B cell (primary cell): ENCODE data around the gene LSM7. TPM values are rescaled to one million over a fixed set of nuclear protein-coding genes. Genes with fewer than 3 reads are reported as not detected.

Experiments used
- ATAC-seq: fragments of 200-7000 bp; cut with Tn5 transposase; one replicate; pipeline ENCODE4 v1.10.0; 2021; ENCODE audit warnings: low read depth, mild to moderate bottlenecking, moderate number of reproducible peaks, moderate library complexity
- CTCF ChIA-PET: fragments of 350-600 bp; sonication (Branson Sonifier 250); formaldehyde crosslinking; loops from one replicate; lab custom pipeline; 2021; ENCODE audit warnings: antibody characterized with exemption, inconsistent platforms; lab: Charles Lee
- POLR2A ChIA-PET: fragments of 350-600 bp; sonication (Branson Sonifier 250); formaldehyde crosslinking; loops from one replicate; lab custom pipeline; 2021; ENCODE audit warnings: antibody characterized with exemption; lab: Charles Lee
- DNase-seq: peaks from one replicate; pipeline ENCODE4 v3.0.0; 2013
- H2AFZ ChIP-seq: 2 replicates; pipeline ENCODE4 v1.6.1; 2012; ENCODE audit warnings: mild to moderate bottlenecking, low read depth, low read length; ENCODE audit not compliant: insufficient read depth, poor library complexity, severe bottlenecking
- H3K27ac ChIP-seq, 2 donors: 1 replicate in 1 of 2; 2 replicates in 1 of 2; pipeline ENCODE4 v1.5.1; 2012 to 2013; ENCODE audit warnings: low read length in 2 of 2, mild to moderate bottlenecking in 2 of 2, moderate library complexity in 1 of 2
- H3K27me3 ChIP-seq, 4 experiments: fragments of 200-600 bp in 1 of 4; sonication (generic) in 1 of 4; replicated peaks in 1 of 4; 1 replicate in 2 of 4; 2 replicates in 2 of 4; pipeline versions ENCODE4 v1.6.1 to v1.7.0; 2013 to 2016; ENCODE audit warnings: low read length in 3 of 4, mild to moderate bottlenecking in 2 of 4, mixed read lengths in 1 of 4, moderate library complexity in 1 of 4; ENCODE audit not compliant: insufficient read depth in 4 of 4, control insufficient read depth in 3 of 4; ENCODE audit errors: control extremely low read depth in 1 of 4
- H3K36me3 ChIP-seq, 2 experiments: replicated peaks in 1 of 2; 1 replicate in 1 of 2; 2 replicates in 1 of 2; pipeline versions ENCODE4 v1.6.1 to v1.7.1; 2013; ENCODE audit warnings: low read length in 1 of 2; ENCODE audit not compliant: insufficient read depth in 2 of 2, control insufficient read depth in 1 of 2; ENCODE audit errors: control extremely low read depth in 1 of 2, extremely low read depth in 1 of 2
- H3K4me1 ChIP-seq, 2 donors: fragments of 200-600 bp in 1 of 2; sonication (generic) in 1 of 2; 1 replicate in 1 of 2; 2 replicates in 1 of 2; pipeline versions ENCODE4 v1.5.1 to v1.6.1; 2013 to 2017; ENCODE audit warnings: low read length in 2 of 2; ENCODE audit not compliant: control insufficient read depth in 2 of 2, insufficient read depth in 2 of 2
- H3K4me2 ChIP-seq: replicated peaks from 2 replicates; pipeline ENCODE3; 2012; ENCODE audit warnings: mild to moderate bottlenecking, low read depth, low read length; ENCODE audit not compliant: poor library complexity, severe bottlenecking
- H3K4me3 ChIP-seq, 5 experiments: fragments of 200-600 bp in 1 of 5; sonication (generic) in 1 of 5; 1 replicate in 3 of 5; 2 replicates in 2 of 5; pipeline versions ENCODE4 v1.5.1 to v1.7.0; 2011 to 2016; ENCODE audit warnings: low read length in 4 of 5, mild to moderate bottlenecking in 4 of 5, low read depth in 2 of 5, control low read depth in 1 of 5, moderate library complexity in 1 of 5; ENCODE audit not compliant: insufficient read depth in 1 of 5; ENCODE audit errors: control extremely low read depth in 1 of 5, extremely low read depth in 1 of 5
- H3K79me2 ChIP-seq: fragments of 200-600 bp; sonication (generic); one replicate; pipeline ENCODE4 v1.6.0; 2016; ENCODE audit warnings: low read length; ENCODE audit not compliant: control insufficient read depth, insufficient read depth
- H3K9ac ChIP-seq: fragments of 200-600 bp; sonication (generic); 2 replicates; pipeline ENCODE4 v1.6.1; 2017; ENCODE audit warnings: mild to moderate bottlenecking, low read length, moderate library complexity
- H3K9me3 ChIP-seq, 3 donors: one replicate each; pipeline versions ENCODE4 v1.6.1 to v1.7.1; 2013; ENCODE audit warnings: low read length in 2 of 3; ENCODE audit not compliant: control insufficient read depth in 2 of 3, insufficient read depth in 1 of 3; ENCODE audit errors: control extremely low read depth in 1 of 3
- H4K20me1 ChIP-seq: 2 replicates; pipeline ENCODE4 v1.6.0; 2012; ENCODE audit warnings: mild to moderate bottlenecking, low read length; ENCODE audit not compliant: insufficient read depth, control insufficient read depth, poor library complexity, severe bottlenecking
- H3K27ac Mint-ChIP-seq: one replicate; pipeline ENCODE4 v1.8.0; 2021; ENCODE audit warnings: mixed read lengths
- H3K27me3 Mint-ChIP-seq: one replicate; pipeline ENCODE4 v1.8.0; 2021; ENCODE audit warnings: mixed read lengths
- H3K4me1 Mint-ChIP-seq: one replicate; pipeline ENCODE4 v1.8.0; 2021; ENCODE audit warnings: mixed read lengths
- H3K4me3 Mint-ChIP-seq: one replicate; pipeline ENCODE4 v1.8.0; 2021; ENCODE audit warnings: mixed read lengths
- H3K9me3 Mint-ChIP-seq: one replicate; pipeline ENCODE4 v1.8.0; 2022; ENCODE audit warnings: mixed read lengths; ENCODE audit not compliant: insufficient read depth
- EZH2 ChIP-seq: IDR thresholded peaks from 2 replicates; pipeline ENCODE4 v1.6.1; 2012; ENCODE audit warnings: borderline replicate concordance, low read depth, mild to moderate bottlenecking, moderate library complexity, low read length; ENCODE audit not compliant: insufficient read depth, poor library complexity, severe bottlenecking
- WGBS: methylation state at CpG from one replicate; pipeline ENCODE4 v1.1.5; 2013; ENCODE audit warnings: missing lambda C conversion rate; ENCODE audit not compliant: insufficient coverage; 5-methylcytosine and 5-hydroxymethylcytosine counted together
- intact Hi-C: fragments of 100-400 bp; cut with micrococcal nuclease; formaldehyde crosslinking; loops from one replicate; pipeline ENCODE4 v1.10.0; 2022
- polyA plus RNA-seq: library from polyadenylated mRNA; depleted of rRNA; stranded (reverse); fragments of >200 nt; gene quantifications from 2 replicates; pipeline ENCODE4 v1.2.3, GENCODE V29; 2012
- total RNA-seq, 2 donors: library from RNA; stranded (reverse); fragments of 120-200 nt in 1 of 2; gene quantifications; 1 replicate in 1 of 2; 2 replicates in 1 of 2; pipeline versions ENCODE4 v1.2.3 to v1.2.4, GENCODE V29; 2013 to 2022
- TF ChIP-seq, protein P1 (sequence below): fragments of 200-600 bp; IDR thresholded peaks from one replicate; pipeline ENCODE4 v1.8.0; 2022; ENCODE audit warnings: antibody characterized with exemption, mild to moderate bottlenecking

The LSM7 gene
- total and polyA plus RNA-seq, 2 donors (not counting 1 experiment from before 2014, with no cell fraction given) = 201 to 820 TPM

DNA sequence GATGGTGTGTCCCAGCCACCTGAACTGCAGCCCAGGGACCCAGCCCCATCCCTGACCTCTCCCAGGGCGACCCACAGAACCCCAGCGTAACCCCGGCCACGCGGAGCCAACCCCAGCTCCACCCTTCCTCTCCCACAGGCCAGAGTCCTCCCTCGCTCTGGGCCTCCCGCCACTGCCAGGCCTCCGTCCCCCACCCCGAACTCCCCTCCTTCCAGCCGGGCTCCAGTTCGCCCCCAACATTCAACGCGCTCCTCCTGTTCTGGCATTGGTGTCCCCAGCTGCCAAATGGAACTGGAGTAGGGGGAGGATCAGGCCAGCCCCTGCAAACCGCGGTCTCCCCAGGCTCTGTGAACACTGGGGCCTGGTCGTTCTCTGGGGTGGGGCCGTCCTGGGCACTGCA is 27.9 kb downstream of the LSM7 start:
- H3K4me3 ChIP-seq = no peak overlapping the region
- ChIA-PET CTCF (interaction anchor here (1.0 kb wide), 1 partner anchor 9 kb away, joined by 3 read pairs; no protein-coding TSS in a partner anchor), POLR2A (interaction anchor here (0.7 to 3.0 kb wide), 4 partner anchors 8 to 31 kb away, joined by 3 to 21 read pairs (median 6); partner anchors contain the start of gene LSM7)
- peaks cover 28% of the 10 kb centered on the region for H3K79me2 ChIP-seq
- H3K27me3 ChIP-seq = peaks cover 0 to 8% (median 1%) of the 10 kb centered on the region in 4 experiments
- peak overlapping the region in 1 of 2 donors; percentile 48 for H3K27ac ChIP-seq
- peaks cover 38 to 69% of the 10 kb centered on the region in 2 donors for H3K4me1 ChIP-seq
- Mint-ChIP-seq H3K27ac (peak overlapping the region; percentile 86), H3K9me3 (peaks cover 2% of the 10 kb centered on the region), H3K4me3 (peak overlapping the region; percentile 34), H3K4me1 (peaks cover 45% of the 10 kb centered on the region), H3K27me3 (no peaks in the 10 kb centered on the region)
- 78% methylated on average over 13 of the region's 17 CpGs for WGBS
- ATAC-seq (no peak), DNase-seq (no peak)
- no peak for TF ChIP-seq EZH2
- TF ChIP-seq, protein P1, sequence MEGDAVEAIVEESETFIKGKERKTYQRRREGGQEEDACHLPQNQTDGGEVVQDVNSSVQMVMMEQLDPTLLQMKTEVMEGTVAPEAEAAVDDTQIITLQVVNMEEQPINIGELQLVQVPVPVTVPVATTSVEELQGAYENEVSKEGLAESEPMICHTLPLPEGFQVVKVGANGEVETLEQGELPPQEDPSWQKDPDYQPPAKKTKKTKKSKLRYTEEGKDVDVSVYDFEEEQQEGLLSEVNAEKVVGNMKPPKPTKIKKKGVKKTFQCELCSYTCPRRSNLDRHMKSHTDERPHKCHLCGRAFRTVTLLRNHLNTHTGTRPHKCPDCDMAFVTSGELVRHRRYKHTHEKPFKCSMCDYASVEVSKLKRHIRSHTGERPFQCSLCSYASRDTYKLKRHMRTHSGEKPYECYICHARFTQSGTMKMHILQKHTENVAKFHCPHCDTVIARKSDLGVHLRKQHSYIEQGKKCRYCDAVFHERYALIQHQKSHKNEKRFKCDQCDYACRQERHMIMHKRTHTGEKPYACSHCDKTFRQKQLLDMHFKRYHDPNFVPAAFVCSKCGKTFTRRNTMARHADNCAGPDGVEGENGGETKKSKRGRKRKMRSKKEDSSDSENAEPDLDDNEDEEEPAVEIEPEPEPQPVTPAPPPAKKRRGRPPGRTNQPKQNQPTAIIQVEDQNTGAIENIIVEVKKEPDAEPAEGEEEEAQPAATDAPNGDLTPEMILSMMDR = no peak
- peak overlapping the region; percentile 4 for H3K4me2 ChIP-seq
- H4K20me1 ChIP-seq = peaks cover 16% of the 10 kb centered on the region
- H2AFZ ChIP-seq = no peak overlapping the region
- H3K36me3 ChIP-seq = peaks cover 0 to 4% of the 10 kb centered on the region in 2 experiments
- intact Hi-C loops = no loop called here
- H3K9me3 ChIP-seq = peaks cover 0 to 24% (median 0%) of the 10 kb centered on the region in 3 donors
- no peak overlapping the region for H3K9ac ChIP-seq

DNA sequence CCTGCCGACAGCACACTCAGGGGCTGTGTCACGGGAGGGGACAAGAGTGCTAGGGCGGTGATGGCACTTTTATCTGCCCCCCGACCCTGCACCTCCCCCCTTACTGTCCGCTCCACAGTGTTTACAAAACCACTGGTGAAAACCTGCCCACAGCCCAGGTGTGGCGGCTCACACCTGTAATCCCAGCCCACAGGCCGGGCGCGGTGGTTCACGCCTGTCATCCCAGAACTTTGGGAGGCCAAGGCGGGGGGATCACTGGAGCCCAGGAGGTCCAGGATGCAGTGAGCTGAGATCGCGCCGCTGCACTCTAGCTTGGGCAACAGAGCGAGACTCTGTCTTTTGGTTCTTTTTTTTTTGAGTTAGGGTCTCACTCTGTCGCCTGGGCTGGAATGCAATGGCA is 32.2 kb downstream of the LSM7 start:
- Mint-ChIP-seq H3K27ac (peak overlapping the region; percentile 26), H3K4me3 (no peak overlapping the region), H3K4me1 (peaks cover 42% of the 10 kb centered on the region), H3K27me3 (no peaks in the 10 kb centered on the region), H3K9me3 (no peaks in the 10 kb centered on the region)
- no peak for TF ChIP-seq EZH2
- TF ChIP-seq, protein P1 = no peak
- ChIA-PET POLR2A (interaction anchor here (1.0 to 1.5 kb wide), 3 partner anchors 11 to 32 kb away, joined by 3 to 4 read pairs (median 4); partner anchors contain the start of gene LINGO3), CTCF (interaction anchor here (1.0 to 3.7 kb wide), 3 partner anchors 22 to 46 kb away, joined by 3 to 22 read pairs (median 3); no protein-coding TSS in a partner anchor)
- Histone ChIP-seq H3K9me3 (peaks cover 0 to 6% (median 0%) of the 10 kb centered on the region in 3 donors), H2AFZ (no peak overlapping the region), H3K4me3 (no peak overlapping the region), H3K79me2 (peaks cover 49% of the 10 kb centered on the region), H3K9ac (no peak overlapping the region), H3K36me3 (peaks cover 0 to 23% of the 10 kb centered on the region in 2 experiments), H4K20me1 (peaks cover 56% of the 10 kb centered on the region), H3K27ac (no peak overlapping the region), H3K27me3 (no peaks in the 10 kb centered on the region), H3K4me1 (peaks cover 38 to 72% of the 10 kb centered on the region in 2 donors), H3K4me2 (no peak overlapping the region)
- WGBS = 91% methylated on average over 15 of the region's 16 CpGs
- DNase-seq (no peak), ATAC-seq (no peak)
- intact Hi-C loops = no loop called here
